Measurements from ENCODE around the gene CAPN15. TPM values are rescaled to one million over a fixed set of nuclear protein-coding genes. Genes with fewer than 3 reads are reported as not detected.

CAPN15 gene
- total and polyA plus RNA-seq, 8 donors: 25.4 to 75.7 (median 40.3) TPM

DNA sequence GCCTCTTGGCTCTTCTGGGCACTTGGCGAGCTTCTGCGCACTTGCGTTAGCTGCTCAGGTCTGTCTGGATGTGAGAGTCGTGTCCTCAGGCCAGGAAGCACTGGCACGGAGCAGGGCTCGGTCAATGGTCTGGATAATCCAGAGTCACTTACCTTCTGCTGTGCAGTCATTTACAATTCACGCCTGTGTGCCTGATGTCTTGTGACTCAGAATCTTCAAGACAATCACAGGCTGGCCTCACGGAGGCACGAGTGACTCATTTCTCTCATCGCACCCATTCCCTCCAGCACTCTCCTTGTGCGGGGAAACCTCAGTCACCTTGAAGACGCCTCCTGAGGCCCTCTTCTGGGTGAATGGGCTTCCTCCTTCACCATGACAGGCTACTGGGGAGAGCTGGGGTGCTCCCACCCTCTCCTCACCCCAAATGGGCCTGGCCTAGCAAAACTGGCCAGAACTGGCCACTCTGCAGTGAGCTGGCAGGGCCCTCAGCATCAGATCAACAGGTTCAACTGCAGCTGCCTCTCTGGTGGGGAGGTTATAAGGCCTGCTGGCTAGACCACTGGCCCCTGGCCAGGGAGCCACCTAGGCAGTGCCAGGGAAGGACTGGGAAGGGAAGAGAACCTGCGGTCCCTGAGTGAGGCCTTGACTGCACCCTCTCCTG lies 1.9 kb upstream of the CAPN15 start:
- TF ChIP-seq, protein P1, sequence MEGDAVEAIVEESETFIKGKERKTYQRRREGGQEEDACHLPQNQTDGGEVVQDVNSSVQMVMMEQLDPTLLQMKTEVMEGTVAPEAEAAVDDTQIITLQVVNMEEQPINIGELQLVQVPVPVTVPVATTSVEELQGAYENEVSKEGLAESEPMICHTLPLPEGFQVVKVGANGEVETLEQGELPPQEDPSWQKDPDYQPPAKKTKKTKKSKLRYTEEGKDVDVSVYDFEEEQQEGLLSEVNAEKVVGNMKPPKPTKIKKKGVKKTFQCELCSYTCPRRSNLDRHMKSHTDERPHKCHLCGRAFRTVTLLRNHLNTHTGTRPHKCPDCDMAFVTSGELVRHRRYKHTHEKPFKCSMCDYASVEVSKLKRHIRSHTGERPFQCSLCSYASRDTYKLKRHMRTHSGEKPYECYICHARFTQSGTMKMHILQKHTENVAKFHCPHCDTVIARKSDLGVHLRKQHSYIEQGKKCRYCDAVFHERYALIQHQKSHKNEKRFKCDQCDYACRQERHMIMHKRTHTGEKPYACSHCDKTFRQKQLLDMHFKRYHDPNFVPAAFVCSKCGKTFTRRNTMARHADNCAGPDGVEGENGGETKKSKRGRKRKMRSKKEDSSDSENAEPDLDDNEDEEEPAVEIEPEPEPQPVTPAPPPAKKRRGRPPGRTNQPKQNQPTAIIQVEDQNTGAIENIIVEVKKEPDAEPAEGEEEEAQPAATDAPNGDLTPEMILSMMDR (IDR thresholded peaks at IDR 0.05): no peak
- FAIRE-seq (no peak), DNase-seq (peak in 4 of 6 donors; percentile 41 to 81 (median 66)), ATAC-seq (no peak)
- Histone ChIP-seq H3K27ac (peak overlapping the region in 3 of 4 donors; percentile 97 to 98 (median 97)), H3K36me3 (peaks cover 0 to 3% (median under 1%) of the 10 kb centered on the region in 3 donors), H3K9me3 (no peaks in the 10 kb centered on the region), H3K4me3 (peak overlapping the region in 2 of 4 donors; percentile 78 to 85), H3K27me3 (no peaks in the 10 kb centered on the region), H3K4me1 (peaks cover 12 to 19% (median 16%) of the 10 kb centered on the region in 3 donors)
- intact Hi-C loops (cut with DNase I): no loop called here
- WGBS, 2 donors: 71 to 76% methylated on average over 13 of the region's 13 CpGs

DNA sequence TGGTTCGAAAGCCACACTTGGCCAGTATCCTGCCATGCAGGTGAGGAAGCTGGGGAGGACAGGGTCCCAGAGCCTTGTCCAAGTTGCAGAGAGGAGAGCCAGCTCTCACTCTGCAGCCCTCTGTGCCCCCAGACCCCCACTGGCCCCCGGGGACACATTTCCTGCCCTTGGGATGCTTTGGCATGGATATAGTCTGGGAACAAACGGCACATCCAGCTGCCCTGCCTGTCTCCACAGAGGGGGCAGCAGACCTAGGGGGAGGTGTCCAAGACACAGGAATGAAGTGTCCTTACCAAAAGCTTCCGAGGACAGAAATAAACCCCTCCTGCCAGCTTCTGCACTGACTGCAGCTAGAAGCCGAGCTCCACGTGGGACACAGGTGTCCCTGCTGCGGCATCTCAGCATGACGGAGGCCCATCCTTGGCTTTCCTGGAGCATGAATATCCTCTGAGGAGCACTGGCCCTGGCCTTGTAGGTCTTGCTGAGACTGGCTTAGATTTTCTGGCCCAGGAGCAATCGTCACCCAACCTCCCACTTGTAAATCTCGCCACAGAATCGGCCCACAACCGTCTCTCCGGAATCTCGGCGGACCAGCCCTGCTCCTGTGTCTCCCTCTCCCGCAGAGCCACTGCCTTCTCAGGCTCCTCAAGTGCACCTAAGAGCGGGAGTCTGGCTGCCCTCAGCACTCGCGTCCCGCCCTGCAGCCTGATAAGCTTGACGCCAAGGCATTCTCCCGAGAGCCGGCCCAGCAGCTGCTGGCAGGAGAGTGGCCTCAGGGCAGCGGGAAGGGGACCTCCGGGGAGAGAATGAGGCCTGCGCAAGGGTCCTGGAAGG lies 1.1 kb upstream of the CAPN15 start:
- intact Hi-C loops (cut with DNase I): no loop called here
- ATAC-seq (peak; percentile 21 to 39 (median 28)), FAIRE-seq (no peak), DNase-seq (peak in 4 of 6 donors; percentile 56 to 92 (median 75))
- H3K4me1 ChIP-seq: peaks cover 12 to 19% (median 16%) of the 10 kb centered on the region in 3 donors
- no peaks in the 10 kb centered on the region for H3K27me3 ChIP-seq
- no peaks in the 10 kb centered on the region for H3K36me3 ChIP-seq
- H3K4me3 ChIP-seq: peak overlapping the region; percentile 70 to 85 (median 79)
- 4% methylated on average over 26 of the region's 26 CpGs for WGBS, 2 donors
- peak overlapping the region; percentile 95 to 98 (median 97) for H3K27ac ChIP-seq
- TF ChIP-seq, protein P1 (IDR thresholded peaks at IDR 0.05): no peak
- no peaks in the 10 kb centered on the region for H3K9me3 ChIP-seq

DNA sequence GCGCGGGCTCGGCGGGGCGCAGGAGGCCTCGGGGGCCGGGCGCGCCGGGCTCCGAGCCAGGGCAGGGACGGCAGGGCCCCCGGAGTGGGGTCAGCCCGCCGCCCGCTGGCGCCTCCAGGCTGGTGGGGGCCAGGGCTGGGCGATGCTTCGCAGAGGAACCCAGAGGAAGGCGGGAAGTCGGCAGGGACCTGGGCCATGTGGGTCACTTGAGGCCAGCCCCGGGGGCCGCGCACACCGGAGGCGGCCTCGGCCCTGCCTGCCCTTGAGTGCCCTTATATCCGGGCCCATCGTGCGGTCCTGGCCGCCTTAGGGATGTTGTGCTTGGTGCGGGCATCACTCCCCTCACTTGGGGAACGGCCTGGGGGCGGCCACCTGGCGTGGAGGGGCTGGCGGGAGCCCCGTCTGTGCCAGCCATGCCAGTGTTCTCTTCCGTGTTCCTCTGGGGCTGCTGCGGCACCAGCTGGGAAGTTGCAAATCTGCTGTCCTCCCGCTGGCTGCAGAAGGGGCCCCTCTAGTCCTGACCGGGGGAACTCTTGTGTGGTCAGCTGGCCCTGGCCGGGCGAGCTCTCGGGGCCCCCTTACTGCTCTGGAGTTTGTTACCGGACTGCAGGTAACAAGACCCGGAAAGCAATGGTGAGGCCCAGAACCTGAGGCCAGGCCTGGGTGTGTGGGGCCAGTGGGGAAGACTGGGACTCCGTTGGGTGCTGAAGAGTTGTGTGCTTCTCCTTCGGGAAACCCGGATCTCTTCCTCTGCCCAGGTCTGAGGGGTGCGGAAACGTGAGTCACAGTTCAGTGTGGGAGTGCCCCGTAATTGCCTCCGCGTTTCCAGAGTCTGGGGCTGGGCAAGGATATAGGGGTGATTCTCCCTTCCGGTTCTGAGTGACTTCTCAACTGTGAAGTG lies 849 bp downstream of the CAPN15 start:
- Histone ChIP-seq H3K4me3 (peak overlapping the region; percentile 63 to 86 (median 77)), H3K27me3 (no peaks in the 10 kb centered on the region), H3K27ac (peak overlapping the region; percentile 62 to 76 (median 68)), H3K4me1 (peaks cover 16 to 23% (median 20%) of the 10 kb centered on the region in 3 donors), H3K9me3 (no peaks in the 10 kb centered on the region), H3K36me3 (no peaks in the 10 kb centered on the region)
- FAIRE-seq (no peak), DNase-seq (peak in 4 of 6 donors; percentile 49 to 80 (median 63)), ATAC-seq (peak in 3 of 4 donors; percentile 1 to 11 (median 5))
- intact Hi-C loops (cut with DNase I): no loop called here
- TF ChIP-seq, protein P1 (IDR thresholded peaks at IDR 0.05): no peak
- 1 to 3% methylated on average over 28 to 55 of the region's 55 CpGs for WGBS, 2 donors

DNA sequence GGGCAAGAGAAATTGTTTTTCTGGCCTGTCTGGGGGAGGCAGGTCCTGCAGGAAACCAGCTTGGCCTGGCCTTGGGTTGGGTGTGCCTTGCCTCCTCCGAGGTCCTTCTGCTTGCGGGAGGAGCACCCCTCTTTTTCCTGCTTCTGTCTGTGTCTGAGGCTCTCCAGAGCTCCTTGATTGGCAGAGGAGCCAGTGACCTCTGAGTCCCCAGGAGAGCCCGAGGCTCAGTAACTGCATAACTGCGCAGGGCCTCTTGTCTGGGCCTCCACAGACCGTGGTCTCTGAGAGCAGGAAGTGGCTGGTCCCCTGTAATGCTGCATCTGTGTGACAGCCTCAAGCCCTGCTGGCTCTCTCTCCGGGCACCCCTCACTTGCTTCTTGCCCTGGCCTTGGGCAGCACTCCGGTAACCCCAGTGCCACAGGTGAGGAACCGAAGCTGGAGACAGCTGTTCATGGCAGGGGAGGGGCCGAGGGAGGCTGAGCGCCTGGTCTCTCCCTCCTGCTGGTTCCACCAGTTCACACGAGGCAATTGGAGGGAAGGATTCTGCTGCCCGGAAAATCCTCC lies 1.6 kb downstream of the CAPN15 start:
- Histone ChIP-seq H3K4me1 (peaks cover 21 to 31% (median 23%) of the 10 kb centered on the region in 3 donors), H3K27me3 (no peaks in the 10 kb centered on the region), H3K36me3 (no peaks in the 10 kb centered on the region), H3K9me3 (no peaks in the 10 kb centered on the region), H3K4me3 (peak overlapping the region; percentile 63 to 86 (median 77)), H3K27ac (peak overlapping the region; percentile 62 to 76 (median 68))
- intact Hi-C loops (cut with DNase I): no loop called here
- ATAC-seq: no peak
- TF ChIP-seq, protein P1 (IDR thresholded peaks at IDR 0.05): no peak
- WGBS, 2 donors: 20 to 25% methylated on average over 12 of the region's 12 CpGs
- DNase-seq: peak in 3 of 6 donors; percentile 54 to 61 (median 59)
- FAIRE-seq: no peak

Measured in pancreas (tissue), 10 donors.